H1 (cell line): ENCODE data around the gene MACROH2A1. TPM values are rescaled to one million over a fixed set of nuclear protein-coding genes. Genes with fewer than 3 reads are reported as not detected.

Experiments used
- CHD7 ChIP-seq: fragments of 300-600 bp; sonication (generic); IDR thresholded peaks from 2 replicates; pipeline ENCODE4 v1.7.1; 2012; ENCODE audit warnings: low read length, moderate library complexity, mild to moderate bottlenecking, inconsistent platforms; ENCODE audit not compliant: insufficient replicate concordance
- CREB1 ChIP-seq: IDR thresholded peaks from 2 replicates; pipeline ENCODE4 v1.6.1; 2012; ENCODE audit warnings: inconsistent platforms
- JUND ChIP-seq: IDR thresholded peaks from 2 replicates; pipeline ENCODE4 v1.6.1; 2011; ENCODE audit warnings: mild to moderate bottlenecking, improper control_type of control experiment, low read length
- KDM1A ChIP-seq: fragments of 200-600, 300-600 bp; sonication (generic); IDR thresholded peaks from 2 replicates; pipeline ENCODE4 v1.7.1; 2016; ENCODE audit warnings: mild to moderate bottlenecking, low read length, borderline replicate concordance
- KDM5A ChIP-seq: fragments of 200-600 bp; IDR thresholded peaks from 2 replicates; pipeline ENCODE4 v1.7.1; 2012; ENCODE audit warnings: mild to moderate bottlenecking, low read length, inconsistent platforms, mixed read lengths
- MAX ChIP-seq: IDR thresholded peaks from 2 replicates; pipeline ENCODE4 v1.6.1; 2012; ENCODE audit warnings: inconsistent platforms
- SIRT6 ChIP-seq: IDR thresholded peaks from one replicate; pipeline ENCODE4 v1.7.1; 2012; ENCODE audit warnings: low read length, inconsistent platforms
- SRF ChIP-seq: IDR thresholded peaks from 2 replicates; pipeline ENCODE4 v1.6.1; 2011; ENCODE audit warnings: mild to moderate bottlenecking, low read depth, low read length, moderate library complexity
- TBP ChIP-seq: IDR thresholded peaks from 2 replicates; pipeline ENCODE4 v1.6.1; 2011; ENCODE audit warnings: low read depth, low read length, improper control_type of control experiment
- polyA plus RNA-seq, 7 experiments: library from polyadenylated mRNA; depleted of rRNA in 3 of 7; stranded (reverse) in 5 of 7; unstranded in 2 of 7; fragments of >200 nt in 5 of 7; fragments of 200-250 nt in 2 of 7; gene quantifications; 1 replicate in 5 of 7; 2 replicates in 1 of 7; 4 replicates in 1 of 7; pipeline versions ENCODE4 v1.2.1 to v1.2.3, GENCODE V29; 2011 to 2013; ENCODE audit warnings: missing spikeins in 2 of 7, mixed read lengths in 2 of 7
- total RNA-seq: library from RNA; stranded (reverse); fragmentation: NEBNext Ultra II Directional; extraction: Animal tissue kit (Norgen Biotek cat#: 25700); gene quantifications from 2 replicates; pipeline ENCODE4 v1.2.1, GENCODE V29; 2021

The MACROH2A1 gene
- total and polyA plus RNA-seq, 2 of the 8 experiments (the other 6 are each of a cell fraction or from before 2014, with no cell fraction given) = 60.0 to 92.3 TPM

- TF ChIP-seq CHD7 (no peak), SRF (no peak), MAX (no peak), SIRT6 (no peak), TBP (no peak), CREB1 (no peak), JUND (no peak), KDM5A (no peak), KDM1A (no peak)
Observed at GRCh38 chr5:135367554-135367953, 31.5 kb downstream of the MACROH2A1 start (continued).
